ENCODE data around the gene IL6.

DNA sequence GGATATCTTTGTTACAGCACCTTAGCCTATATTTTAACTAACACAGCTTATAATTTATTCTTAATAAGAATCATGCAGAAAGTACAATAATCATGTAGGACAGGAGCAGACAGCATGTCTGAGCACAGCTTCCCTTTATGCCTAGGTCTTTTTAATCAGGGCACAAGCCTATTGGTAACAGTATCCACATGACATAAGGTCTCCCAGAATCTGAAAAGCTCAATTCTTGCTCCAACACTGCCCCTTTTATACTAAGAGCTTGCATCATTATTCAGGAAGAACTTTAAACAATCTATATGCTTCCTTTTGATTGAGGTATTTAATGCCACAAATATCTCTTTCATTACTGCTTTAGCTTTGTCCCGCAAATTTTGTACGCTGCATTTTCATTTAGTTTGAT, 31.6 kb downstream of the IL6 start:
- no peak for TF ChIP-seq POLR2A (IDR thresholded peaks at IDR 0.05)
- TF ChIP-seq, protein P1, sequence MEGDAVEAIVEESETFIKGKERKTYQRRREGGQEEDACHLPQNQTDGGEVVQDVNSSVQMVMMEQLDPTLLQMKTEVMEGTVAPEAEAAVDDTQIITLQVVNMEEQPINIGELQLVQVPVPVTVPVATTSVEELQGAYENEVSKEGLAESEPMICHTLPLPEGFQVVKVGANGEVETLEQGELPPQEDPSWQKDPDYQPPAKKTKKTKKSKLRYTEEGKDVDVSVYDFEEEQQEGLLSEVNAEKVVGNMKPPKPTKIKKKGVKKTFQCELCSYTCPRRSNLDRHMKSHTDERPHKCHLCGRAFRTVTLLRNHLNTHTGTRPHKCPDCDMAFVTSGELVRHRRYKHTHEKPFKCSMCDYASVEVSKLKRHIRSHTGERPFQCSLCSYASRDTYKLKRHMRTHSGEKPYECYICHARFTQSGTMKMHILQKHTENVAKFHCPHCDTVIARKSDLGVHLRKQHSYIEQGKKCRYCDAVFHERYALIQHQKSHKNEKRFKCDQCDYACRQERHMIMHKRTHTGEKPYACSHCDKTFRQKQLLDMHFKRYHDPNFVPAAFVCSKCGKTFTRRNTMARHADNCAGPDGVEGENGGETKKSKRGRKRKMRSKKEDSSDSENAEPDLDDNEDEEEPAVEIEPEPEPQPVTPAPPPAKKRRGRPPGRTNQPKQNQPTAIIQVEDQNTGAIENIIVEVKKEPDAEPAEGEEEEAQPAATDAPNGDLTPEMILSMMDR (IDR thresholded peaks at IDR 0.05 in 8 of 11, conservative IDR thresholded peaks at IDR 0.05 in 3 of 11) = no peak

Measured in spleen (tissue), 7 donors.